Fibroblast of mammary gland (primary cell): ENCODE results near the gene P2RX3.

Experiments used
- DNase-seq: peaks from one replicate; pipeline ENCODE4 v3.0.0-alpha.2; 2010; ENCODE audit warnings: low read depth
- H3K4me3 ChIP-seq: 2 replicates; pipeline ENCODE4 v1.5.1; 2011; ENCODE audit warnings: low read depth, mild to moderate bottlenecking, low read length, moderate library complexity; ENCODE audit not compliant: control insufficient read depth
- TF ChIP-seq, protein P1 (sequence below): conservative IDR thresholded peaks from 2 replicates; pipeline ENCODE4 v1.5.1; 2011; ENCODE audit warnings: low read depth, low read length, inconsistent platforms; ENCODE audit not compliant: control insufficient read depth, insufficient read depth

The P2RX3 gene

DNA sequence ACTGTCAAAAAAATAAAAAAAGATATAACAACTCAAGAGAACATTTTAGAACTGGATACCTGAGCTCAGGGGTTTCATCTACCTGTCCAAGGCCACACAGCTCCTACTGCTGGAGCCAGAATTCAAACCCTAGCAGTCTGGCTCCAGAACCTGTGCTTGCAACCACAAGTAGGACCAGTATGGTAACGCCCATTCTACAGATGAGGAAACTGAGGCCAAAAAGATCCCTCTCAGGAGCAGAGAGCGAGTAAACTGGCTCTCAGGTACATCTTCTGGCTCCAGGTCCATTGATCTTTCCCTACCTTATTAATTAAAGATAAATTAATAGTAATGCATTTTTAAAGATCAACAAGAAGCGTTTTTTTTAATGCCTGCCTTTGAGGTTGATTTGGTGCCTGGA lies 19.2 kb downstream of the P2RX3 start:
- TF ChIP-seq, protein P1, sequence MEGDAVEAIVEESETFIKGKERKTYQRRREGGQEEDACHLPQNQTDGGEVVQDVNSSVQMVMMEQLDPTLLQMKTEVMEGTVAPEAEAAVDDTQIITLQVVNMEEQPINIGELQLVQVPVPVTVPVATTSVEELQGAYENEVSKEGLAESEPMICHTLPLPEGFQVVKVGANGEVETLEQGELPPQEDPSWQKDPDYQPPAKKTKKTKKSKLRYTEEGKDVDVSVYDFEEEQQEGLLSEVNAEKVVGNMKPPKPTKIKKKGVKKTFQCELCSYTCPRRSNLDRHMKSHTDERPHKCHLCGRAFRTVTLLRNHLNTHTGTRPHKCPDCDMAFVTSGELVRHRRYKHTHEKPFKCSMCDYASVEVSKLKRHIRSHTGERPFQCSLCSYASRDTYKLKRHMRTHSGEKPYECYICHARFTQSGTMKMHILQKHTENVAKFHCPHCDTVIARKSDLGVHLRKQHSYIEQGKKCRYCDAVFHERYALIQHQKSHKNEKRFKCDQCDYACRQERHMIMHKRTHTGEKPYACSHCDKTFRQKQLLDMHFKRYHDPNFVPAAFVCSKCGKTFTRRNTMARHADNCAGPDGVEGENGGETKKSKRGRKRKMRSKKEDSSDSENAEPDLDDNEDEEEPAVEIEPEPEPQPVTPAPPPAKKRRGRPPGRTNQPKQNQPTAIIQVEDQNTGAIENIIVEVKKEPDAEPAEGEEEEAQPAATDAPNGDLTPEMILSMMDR = no peak
- no peak for DNase-seq
- H3K4me3 ChIP-seq = no peak overlapping the region

DNA sequence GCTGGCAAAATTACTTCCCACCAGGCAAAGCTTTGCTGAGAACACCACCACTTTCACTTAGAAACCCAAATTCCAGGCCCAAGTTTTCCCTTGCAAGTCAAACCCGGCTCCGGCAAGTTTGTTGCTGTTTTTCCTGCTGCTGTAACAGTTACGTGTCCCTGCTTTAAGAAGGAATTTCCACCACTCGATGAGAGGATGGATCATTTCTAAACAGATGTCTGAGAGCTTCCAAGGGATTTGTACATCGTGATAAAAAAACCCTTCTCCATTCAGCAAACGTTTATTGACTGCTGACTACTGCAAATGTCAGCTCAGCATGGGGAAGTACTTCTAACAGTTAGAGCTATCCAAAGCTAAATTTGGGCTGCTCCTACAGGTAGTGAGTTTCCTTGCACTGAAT lies 19.7 kb downstream of the P2RX3 start:
- DNase-seq = peak; percentile 26
- H3K4me3 ChIP-seq = no peak overlapping the region

DNA sequence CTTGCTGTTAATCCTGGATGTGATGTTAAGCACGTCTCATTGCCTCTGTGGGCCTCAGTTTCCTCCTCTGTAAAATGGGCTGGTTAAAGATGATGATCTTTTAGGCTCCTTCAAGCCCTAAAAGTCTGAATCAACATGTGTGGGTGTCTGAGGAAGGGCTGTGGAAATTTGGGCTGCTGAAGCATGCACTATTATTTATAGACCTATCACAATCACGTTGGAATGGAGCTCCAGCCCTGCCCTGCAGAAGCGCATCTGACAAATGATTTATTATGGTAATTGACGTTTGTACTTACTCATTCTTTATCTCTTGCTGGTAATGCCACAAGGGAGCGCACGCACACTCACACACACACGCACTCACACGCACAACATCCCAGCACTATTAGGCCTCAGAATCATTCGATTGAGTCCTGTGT lies 20.4 kb downstream of the P2RX3 start:
- TF ChIP-seq, protein P1 = no peak
- peak; percentile 23 for DNase-seq

More for the DNA sequence above, 19.7 kb downstream of the P2RX3 start:
- TF ChIP-seq, protein P1 = no peak

DNA sequence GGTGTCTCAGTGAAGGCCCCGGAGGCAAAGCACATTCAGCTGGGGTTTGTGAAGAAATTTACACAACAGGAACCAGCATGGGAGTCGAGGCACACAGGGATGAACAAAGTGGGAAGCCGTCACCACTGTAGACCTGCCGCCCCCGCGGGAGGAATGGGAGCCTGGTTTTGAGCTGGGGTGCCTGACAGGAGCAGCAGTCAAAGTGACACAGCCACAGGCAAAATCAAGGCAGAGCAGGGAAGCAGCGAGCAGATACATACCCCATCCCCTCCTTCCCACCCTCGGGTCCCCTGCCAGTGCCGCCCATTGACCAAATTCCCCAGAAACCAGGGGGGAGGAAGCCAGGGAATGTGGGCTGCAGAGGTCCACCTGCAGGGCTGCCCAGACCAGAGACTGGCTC lies 20.8 kb downstream of the P2RX3 start:
- no peak for DNase-seq
- H3K4me3 ChIP-seq = no peak overlapping the region
- TF ChIP-seq, protein P1 = no peak

More for the DNA sequence above, 20.4 kb downstream of the P2RX3 start:
- H3K4me3 ChIP-seq = no peak overlapping the region

DNA sequence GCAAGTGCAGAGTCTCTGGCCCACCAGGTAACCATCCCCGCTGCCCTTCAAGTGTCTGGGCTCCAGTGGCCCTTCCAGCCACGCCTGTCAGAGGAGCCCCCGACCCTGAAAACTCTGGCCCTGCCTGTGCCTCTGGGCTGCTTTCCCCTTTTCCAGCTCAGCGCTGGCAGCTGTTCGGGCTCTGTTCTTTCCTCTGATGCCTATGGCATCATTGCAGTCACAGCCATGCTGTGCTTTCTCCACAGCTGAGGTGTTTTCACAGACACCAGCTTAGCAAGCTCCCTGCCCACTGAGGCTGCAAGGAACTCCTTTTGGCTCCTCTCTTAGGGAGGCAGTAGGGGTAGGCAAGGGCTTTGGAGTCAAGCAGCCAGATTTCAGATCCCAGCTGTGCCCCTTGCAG lies 21.2 kb downstream of the P2RX3 start:
- DNase-seq = no peak
- TF ChIP-seq, protein P1 = no peak
- no peak overlapping the region for H3K4me3 ChIP-seq

DNA sequence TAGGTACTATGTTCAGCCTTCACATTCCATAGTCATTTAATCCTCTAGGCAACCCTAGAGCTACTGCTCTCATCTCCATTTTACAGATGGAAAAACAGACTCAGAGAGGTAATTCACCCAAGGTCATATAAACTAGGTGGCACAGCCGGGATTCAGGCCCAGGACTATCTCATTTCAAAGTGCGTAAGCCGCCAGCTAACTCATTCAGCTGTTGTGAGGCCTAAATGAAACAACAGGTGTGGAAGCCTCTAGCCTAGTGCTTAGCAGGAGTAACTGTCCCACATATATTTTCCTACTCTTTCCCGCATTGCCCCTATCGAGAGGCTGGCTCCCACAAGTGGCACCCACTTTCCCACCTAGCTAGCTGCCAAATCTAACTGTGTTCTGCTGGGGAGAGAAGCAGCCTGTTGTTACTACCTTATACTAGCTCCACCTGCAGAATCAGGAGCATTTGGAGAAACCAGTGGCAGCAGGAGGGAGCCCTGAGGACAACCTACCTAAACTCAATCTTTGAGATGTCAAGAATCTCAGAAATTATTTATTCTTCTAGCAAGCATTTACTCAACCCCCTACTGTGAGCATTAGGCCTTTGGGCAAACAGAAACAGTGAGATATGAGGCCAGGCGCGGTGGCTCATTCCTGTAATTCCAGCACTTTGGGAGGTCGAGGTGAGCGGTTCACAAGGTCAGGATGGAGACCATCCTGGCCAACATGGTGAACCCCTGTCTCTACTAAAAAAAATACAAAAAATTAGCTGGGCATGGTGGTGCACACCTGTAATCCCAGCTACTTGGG lies 21.9 kb downstream of the P2RX3 start:
- TF ChIP-seq, protein P1 = no peak
- DNase-seq = no peak
- H3K4me3 ChIP-seq = no peak overlapping the region
